Stomach (tissue), 4 donors: ENCODE results near the gene NTF3.

ENCODE experiments used
- POLR2A ChIP-seq, 4 donors: fragments of 450-650 bp; IDR thresholded peaks; one replicate each; pipeline ENCODE4 v1.6.1; 2016; ENCODE audit warnings: antibody characterized with exemption in 4 of 4, control low read depth in 2 of 4, mild to moderate bottlenecking in 1 of 4, moderate library complexity in 1 of 4
- TF ChIP-seq, protein P1 (sequence below), 7 experiments: fragments of 450-650 bp in 4 of 7; fragments of 200-600 bp in 3 of 7; sonication (generic) in 3 of 7; IDR thresholded peaks; one replicate each; pipeline ENCODE4 v1.5.1; 2016 to 2019; ENCODE audit warnings: antibody characterized with exemption in 7 of 7, control low read depth in 2 of 7, mild to moderate bottlenecking in 1 of 7

DNA sequence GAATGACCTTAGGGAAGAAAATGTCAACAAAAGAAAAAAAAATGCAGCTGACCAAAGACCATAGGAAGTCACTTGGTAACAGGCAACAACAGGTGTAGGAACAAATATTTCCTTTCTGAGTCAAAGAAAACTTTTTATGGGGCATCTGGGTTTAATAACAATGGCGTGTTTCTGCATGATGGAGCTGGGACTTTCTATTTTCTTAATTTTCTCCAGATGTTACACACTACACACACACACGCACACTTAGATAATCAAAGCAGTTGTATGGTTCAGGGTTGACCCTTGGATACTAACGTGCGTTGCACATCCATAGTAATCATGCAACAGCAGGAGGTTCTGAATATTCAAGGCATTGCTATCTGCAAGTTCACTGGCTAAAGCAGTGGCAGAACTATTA is 47.9 kb upstream of the NTF3 start:
- no peak for TF ChIP-seq POLR2A (IDR thresholded peaks at IDR 0.05)
- TF ChIP-seq, protein P1, sequence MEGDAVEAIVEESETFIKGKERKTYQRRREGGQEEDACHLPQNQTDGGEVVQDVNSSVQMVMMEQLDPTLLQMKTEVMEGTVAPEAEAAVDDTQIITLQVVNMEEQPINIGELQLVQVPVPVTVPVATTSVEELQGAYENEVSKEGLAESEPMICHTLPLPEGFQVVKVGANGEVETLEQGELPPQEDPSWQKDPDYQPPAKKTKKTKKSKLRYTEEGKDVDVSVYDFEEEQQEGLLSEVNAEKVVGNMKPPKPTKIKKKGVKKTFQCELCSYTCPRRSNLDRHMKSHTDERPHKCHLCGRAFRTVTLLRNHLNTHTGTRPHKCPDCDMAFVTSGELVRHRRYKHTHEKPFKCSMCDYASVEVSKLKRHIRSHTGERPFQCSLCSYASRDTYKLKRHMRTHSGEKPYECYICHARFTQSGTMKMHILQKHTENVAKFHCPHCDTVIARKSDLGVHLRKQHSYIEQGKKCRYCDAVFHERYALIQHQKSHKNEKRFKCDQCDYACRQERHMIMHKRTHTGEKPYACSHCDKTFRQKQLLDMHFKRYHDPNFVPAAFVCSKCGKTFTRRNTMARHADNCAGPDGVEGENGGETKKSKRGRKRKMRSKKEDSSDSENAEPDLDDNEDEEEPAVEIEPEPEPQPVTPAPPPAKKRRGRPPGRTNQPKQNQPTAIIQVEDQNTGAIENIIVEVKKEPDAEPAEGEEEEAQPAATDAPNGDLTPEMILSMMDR (IDR thresholded peaks at IDR 0.05) = no peak
